Measurements from ENCODE around the gene TNFRSF6B.
"Not testable (repeated sequence)": the region's sequence is repeated elsewhere in the genome, so short reads cannot be mapped to it uniquely, and the experiment has no call there.

DNA sequence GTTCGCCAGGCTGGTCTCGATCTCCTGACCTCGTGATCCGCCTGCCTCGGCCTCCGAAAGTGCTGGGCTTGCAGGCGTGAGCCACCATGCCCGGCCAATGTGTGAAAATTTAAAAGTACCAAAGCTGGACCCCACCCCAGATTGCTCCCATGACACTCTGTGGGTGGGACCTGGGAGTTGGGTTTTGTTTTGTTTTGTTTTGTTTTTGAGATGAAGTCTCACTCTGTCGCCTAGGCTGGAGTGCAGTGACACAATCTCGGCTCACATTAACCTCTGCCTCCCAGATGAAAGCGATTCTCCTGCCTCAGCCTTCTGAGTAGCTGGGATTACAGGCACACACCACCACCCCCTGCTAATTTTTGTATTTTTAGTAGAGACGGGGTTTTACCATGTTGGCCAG is 24.8 kb upstream of the TNFRSF6B start:
- TF ChIP-seq POLR2AphosphoS5 (IDR thresholded peaks at IDR 0.05; ENCODE audit: low read depth); SPI1 (IDR thresholded peaks at IDR 0.05; ENCODE audit: borderline replicate concordance, low read depth); GABPA (IDR thresholded peaks at IDR 0.05; ENCODE audit: low read depth): not testable (repeated sequence)
- TF ChIP-seq, protein P1, sequence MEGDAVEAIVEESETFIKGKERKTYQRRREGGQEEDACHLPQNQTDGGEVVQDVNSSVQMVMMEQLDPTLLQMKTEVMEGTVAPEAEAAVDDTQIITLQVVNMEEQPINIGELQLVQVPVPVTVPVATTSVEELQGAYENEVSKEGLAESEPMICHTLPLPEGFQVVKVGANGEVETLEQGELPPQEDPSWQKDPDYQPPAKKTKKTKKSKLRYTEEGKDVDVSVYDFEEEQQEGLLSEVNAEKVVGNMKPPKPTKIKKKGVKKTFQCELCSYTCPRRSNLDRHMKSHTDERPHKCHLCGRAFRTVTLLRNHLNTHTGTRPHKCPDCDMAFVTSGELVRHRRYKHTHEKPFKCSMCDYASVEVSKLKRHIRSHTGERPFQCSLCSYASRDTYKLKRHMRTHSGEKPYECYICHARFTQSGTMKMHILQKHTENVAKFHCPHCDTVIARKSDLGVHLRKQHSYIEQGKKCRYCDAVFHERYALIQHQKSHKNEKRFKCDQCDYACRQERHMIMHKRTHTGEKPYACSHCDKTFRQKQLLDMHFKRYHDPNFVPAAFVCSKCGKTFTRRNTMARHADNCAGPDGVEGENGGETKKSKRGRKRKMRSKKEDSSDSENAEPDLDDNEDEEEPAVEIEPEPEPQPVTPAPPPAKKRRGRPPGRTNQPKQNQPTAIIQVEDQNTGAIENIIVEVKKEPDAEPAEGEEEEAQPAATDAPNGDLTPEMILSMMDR (IDR thresholded peaks at IDR 0.05; ENCODE audit: insufficient read depth, low read length): not testable (repeated sequence)
- TF ChIP-seq, protein P2, sequence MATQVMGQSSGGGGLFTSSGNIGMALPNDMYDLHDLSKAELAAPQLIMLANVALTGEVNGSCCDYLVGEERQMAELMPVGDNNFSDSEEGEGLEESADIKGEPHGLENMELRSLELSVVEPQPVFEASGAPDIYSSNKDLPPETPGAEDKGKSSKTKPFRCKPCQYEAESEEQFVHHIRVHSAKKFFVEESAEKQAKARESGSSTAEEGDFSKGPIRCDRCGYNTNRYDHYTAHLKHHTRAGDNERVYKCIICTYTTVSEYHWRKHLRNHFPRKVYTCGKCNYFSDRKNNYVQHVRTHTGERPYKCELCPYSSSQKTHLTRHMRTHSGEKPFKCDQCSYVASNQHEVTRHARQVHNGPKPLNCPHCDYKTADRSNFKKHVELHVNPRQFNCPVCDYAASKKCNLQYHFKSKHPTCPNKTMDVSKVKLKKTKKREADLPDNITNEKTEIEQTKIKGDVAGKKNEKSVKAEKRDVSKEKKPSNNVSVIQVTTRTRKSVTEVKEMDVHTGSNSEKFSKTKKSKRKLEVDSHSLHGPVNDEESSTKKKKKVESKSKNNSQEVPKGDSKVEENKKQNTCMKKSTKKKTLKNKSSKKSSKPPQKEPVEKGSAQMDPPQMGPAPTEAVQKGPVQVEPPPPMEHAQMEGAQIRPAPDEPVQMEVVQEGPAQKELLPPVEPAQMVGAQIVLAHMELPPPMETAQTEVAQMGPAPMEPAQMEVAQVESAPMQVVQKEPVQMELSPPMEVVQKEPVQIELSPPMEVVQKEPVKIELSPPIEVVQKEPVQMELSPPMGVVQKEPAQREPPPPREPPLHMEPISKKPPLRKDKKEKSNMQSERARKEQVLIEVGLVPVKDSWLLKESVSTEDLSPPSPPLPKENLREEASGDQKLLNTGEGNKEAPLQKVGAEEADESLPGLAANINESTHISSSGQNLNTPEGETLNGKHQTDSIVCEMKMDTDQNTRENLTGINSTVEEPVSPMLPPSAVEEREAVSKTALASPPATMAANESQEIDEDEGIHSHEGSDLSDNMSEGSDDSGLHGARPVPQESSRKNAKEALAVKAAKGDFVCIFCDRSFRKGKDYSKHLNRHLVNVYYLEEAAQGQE (IDR thresholded peaks at IDR 0.05; ENCODE audit: insufficient replicate concordance, low read depth): not testable (repeated sequence)
